ENCODE results near the gene GPC5.

Gene GPC5

GRCh38 chr13:92312823-92313222 lies 914.4 kb downstream of the GPC5 start:
- DNase-seq: no peak

DNA sequence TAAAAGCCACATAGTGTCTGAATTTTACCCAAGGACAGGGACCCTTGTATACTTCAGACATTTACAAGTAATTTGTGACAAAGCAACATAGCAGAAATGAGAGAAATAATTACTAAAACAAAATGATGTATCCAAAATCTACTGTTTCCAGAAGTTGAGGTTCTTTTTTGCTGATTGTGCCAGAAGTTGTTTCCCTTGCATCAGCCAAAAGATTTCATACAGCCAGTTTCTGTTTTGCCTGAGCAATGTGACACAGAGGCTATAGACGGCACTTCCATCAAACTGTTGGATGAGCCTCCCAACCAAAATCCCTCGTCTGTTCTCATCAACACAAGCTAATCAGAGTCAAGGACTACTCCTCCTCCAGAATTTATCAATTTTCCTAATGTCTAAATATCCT lies 915.0 kb downstream of the GPC5 start:
- DNase-seq: no peak

DNA sequence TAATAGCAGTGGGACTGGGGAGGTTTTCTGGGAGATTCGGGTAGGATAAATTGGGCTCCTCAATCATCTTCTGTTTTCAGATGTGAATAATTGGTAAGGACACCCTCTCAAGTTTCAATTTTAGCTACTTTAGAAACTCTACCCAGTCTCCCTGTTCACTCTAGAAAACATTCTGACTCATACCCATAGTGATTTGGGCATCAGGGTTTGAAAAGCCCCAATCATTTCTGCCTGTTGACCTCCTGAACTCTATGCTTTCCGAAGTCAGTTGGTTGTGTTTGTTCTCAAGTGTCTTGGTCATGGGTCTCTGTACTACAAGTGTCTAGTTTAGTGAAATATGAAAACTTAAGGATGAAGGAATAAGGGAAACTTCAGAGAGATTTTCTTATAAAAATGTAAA lies 916.8 kb downstream of the GPC5 start:
- no peak for DNase-seq

- DNase-seq: no peak
These were observed 917.6 kb downstream of the GPC5 start for GRCh38 chr13:92316030-92316429.

- no peak for DNase-seq
These were observed 918.6 kb downstream of the GPC5 start for GRCh38 chr13:92317066-92317465.

- no peak for DNase-seq
These were observed 921.9 kb downstream of the GPC5 start for GRCh38 chr13:92320323-92320722.

DNA sequence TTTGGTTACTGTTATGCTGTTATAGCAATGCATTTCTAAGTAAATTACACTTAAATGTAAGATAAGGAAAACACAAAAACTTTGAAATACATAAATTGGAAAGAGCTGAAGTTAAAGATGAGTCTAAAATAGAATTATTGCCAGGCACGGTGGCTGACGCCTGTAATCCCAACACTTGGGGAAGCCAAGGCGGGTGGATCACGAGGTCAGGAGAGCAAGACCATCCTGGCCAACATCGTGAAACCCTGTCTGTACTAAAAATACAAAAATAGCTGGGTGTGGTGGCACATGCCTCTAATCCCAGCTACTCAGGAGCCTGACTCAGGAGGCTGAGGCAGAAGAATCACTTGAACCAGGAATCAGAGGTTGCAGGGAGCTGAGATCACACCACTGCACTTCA lies 922.8 kb downstream of the GPC5 start:
- no peak for DNase-seq

DNA sequence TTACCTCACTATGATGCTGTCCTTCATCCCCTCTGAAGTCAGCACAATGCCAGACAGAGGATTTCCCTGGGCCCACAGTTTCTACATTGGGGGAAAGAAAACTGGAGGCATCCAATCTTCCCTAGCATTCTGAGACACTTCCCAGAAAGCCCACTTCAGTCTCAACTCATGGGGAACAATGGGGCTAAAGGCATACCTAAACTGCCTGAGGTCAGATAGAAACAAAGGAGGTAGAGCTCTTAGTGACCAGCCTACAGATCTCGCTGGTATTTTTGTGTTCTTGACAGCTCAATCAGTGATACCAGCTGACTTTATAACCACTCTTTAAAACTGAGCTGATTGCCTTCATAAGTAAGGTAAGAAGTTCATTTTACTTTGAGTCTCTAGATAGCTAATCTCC lies 947.2 kb downstream of the GPC5 start:
- DNase-seq: no peak

- DNase-seq: no peak
These were observed 947.6 kb downstream of the GPC5 start for GRCh38 chr13:92346046-92346445.

DNA sequence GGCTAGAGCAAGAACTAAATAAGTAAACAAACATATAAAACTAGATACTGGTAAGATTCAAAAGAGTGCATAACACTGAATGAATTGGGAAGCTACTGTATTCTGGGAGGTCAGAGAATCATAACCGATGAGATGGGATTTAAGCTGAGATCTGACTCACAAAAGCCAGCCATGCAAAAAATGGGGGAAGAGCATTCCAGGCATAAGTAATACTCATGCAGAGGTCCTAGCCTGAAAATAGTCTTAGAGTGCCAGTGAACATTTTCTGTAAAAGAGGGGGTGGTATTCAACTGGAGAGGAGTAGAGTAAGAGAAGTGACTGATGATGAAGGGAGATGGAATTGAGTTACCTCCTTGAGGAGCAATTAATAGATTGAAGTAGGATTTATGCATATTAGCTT lies 956.2 kb downstream of the GPC5 start:
- no peak for DNase-seq

- DNase-seq: peak; percentile 4
These were observed 956.8 kb downstream of the GPC5 start for GRCh38 chr13:92355213-92355612.

DNA sequence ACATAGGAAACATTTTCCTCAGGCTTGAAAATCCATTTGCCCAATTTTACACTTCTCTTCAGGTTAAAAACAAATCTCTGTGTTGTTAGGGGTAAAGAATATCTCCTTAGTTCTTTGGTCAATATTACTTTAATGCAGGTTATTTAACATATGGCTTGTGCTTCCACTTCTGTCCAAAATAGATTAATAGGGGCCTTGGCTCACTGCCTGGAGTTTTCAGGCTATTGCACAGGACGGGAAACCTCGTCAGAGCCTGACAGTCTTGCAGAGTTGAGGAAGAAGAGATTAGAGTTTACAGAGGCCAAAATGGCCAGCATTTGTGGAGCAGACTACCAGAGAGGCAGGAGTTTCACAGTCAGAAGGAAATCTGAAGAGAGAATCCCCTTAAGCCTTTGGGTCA lies 964.3 kb downstream of the GPC5 start:
- DNase-seq: no peak

- no peak for DNase-seq
These were observed 967.5 kb downstream of the GPC5 start for GRCh38 chr13:92365904-92366303.

DNA sequence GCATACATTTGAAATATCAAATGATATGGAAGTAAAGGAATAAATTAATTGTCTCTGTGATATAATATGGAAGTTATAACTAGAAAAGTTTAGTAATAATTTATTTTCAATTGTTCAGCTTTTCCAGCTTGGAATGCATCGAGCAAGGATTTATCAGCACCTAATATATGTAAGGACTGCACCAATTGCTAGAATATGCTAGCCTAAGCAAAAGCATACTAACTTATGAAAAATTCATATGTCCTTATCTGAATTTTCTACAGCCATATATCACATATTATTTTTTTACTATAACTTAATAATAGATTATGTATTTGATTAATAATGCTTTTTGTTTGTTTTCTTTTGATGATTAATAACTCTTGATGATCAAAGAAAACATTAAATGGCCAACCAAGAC lies 979.0 kb downstream of the GPC5 start:
- no peak for DNase-seq

DNA sequence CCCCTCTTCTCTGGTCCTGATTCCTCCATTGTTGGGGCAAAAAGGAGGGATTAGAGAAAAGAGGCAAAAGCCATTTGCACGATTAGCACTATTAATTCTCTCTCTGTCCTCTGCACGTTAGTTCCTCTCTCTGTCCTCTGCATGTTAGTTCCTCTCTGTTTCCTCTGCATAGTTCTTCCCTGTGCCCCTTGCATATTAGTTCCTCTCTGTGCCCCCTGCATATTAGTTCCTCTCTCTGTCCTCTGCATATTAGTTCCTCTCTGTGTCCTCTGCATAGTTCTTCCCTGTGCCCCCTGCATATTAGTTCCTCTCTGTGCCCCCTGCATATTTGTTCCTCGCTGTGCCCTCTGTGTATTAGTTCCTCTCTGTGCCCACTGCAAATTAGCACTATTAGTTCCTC lies 981.0 kb downstream of the GPC5 start:
- no peak for DNase-seq

DNA sequence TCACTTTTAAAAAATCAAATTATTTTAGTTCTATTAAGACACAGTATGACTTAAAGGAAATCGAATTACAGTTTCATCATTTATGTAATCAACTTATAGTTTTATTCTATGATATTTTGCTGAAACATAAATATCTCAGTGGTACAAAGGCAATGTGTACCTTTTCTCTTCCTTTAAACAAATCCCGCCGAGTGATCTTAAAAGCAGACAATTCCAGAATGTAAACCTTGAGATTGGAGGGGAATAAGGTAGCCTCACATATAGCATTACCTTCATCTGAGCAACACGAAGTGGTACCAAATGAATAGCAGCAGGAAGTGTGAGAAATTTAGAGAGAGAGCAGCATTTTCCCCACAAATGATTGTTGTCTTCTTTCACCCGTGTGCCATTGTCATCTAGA lies 986.0 kb downstream of the GPC5 start:
- DNase-seq: no peak

- no peak for DNase-seq
These were observed 988.8 kb downstream of the GPC5 start for GRCh38 chr13:92387245-92387644.

- no peak for DNase-seq
These were observed 991.8 kb downstream of the GPC5 start for GRCh38 chr13:92390217-92390616.

GRCh38 chr13:92403606-92404005 lies 1005.2 kb downstream of the GPC5 start:
- DNase-seq: no peak

- DNase-seq: no peak
These were observed 1009.4 kb downstream of the GPC5 start for GRCh38 chr13:92407858-92408257.

- no peak for DNase-seq
These were observed 1014.1 kb downstream of the GPC5 start for GRCh38 chr13:92412481-92412880.

GRCh38 chr13:92412996-92413395 lies 1014.6 kb downstream of the GPC5 start:
- no peak for DNase-seq

DNA sequence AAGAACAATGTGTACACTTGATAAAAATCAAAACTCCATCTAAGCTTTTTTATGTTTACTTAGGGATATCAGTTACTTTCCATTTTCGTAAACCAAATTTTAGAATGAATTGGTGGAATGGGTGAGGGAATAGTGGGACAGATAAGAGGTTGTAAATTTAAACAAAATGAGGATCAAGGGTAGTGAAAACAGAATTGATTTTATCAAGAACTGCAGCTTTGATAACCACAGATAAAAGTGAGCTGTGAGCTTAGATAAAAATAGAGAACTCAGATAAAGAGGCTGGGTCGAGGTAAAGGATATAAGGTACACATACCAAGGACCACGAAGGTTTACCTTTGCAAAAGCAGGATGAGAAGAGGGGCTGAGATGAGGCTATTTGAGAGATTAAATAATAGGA lies 1015.0 kb downstream of the GPC5 start:
- DNase-seq: no peak

DNA sequence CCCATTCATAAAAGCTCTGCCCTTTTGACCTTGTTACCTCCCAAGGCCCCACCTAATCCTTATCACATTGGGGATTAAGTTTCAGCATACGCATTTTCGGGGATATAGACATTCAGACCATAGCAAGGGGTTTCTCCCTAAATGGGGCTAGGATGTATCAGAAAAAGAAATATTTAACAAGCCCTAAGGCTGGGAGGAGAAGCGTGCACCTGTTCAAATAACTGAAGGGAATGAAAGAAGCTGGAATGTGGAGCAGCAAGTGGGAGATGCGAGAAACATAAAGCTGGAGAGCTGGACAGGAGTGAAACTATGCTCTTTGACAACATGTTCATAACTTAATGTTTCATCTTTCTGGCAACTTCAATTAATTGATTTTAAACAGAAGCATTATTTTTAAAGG lies 1016.4 kb downstream of the GPC5 start:
- DNase-seq: no peak

- no peak for DNase-seq
These were observed 1017.4 kb downstream of the GPC5 start for GRCh38 chr13:92415781-92416180.

GRCh38 chr13:92418818-92419412 lies 1020.5 kb downstream of the GPC5 start:
- DNase-seq: no peak

All from RPMI8226 (cell line).